LNCaP clone FGC (cell line): Measurements from ENCODE around the gene PHYHD1.

Experiments
- DNase-seq: peaks from one replicate; pipeline ENCODE4 v3.0.0-alpha.2; 2011; ENCODE audit warnings: low read depth
- H3K4me3 ChIP-seq: 2 replicates; pipeline ENCODE4 v1.5.1; 2011; ENCODE audit warnings: mild to moderate bottlenecking, low read depth, low read length, control low read depth
- CTCF ChIP-seq: IDR thresholded peaks from 2 replicates; pipeline ENCODE4 v1.5.1; 2012; ENCODE audit warnings: mild to moderate bottlenecking; ENCODE audit not compliant: control insufficient read depth, insufficient read depth; ENCODE audit errors: extremely low read depth

Gene PHYHD1

GRCh38 chr9:128979111-128979510 lies 58.3 kb downstream of the PHYHD1 start:
- DNase-seq, result no peak
- no peak overlapping the region for H3K4me3 ChIP-seq
- TF ChIP-seq CTCF, result no peak

- TF ChIP-seq CTCF, result no peak
- no peak overlapping the region for H3K4me3 ChIP-seq
- DNase-seq, result no peak
Observed at GRCh38 chr9:128983536-128983935, 62.8 kb downstream of the PHYHD1 start.

GRCh38 chr9:128986671-128987070 lies 65.9 kb downstream of the PHYHD1 start:
- TF ChIP-seq CTCF, result no peak

GRCh38 chr9:128987805-128988204 lies 67.0 kb downstream of the PHYHD1 start:
- no peak for TF ChIP-seq CTCF
- H3K4me3 ChIP-seq, result no peak overlapping the region
- DNase-seq, result no peak

More at GRCh38 chr9:128986671-128987070, 65.9 kb downstream of the PHYHD1 start:
- H3K4me3 ChIP-seq, result no peak overlapping the region
- DNase-seq, result no peak
